Neuron (in vitro differentiated cells): ENCODE results near the gene RSPH10B.
"Not testable (repeated sequence)": the region's sequence is repeated elsewhere in the genome, so short reads cannot be mapped to it uniquely, and the experiment has no call there.

Source experiments
- H2AFZ ChIP-seq: one replicate; pipeline ENCODE4 v1.6.1; 2013; ENCODE audit warnings: low read depth, mild to moderate bottlenecking, inconsistent platforms, low read length, moderate library complexity
- H3K27me3 ChIP-seq: one replicate; pipeline ENCODE4 v1.6.1; 2013; ENCODE audit warnings: low read length; ENCODE audit not compliant: insufficient read depth
- H3K36me3 ChIP-seq: one replicate; pipeline ENCODE4 v1.6.1; 2013; ENCODE audit warnings: low read length; ENCODE audit not compliant: insufficient read depth
- H3K4me1 ChIP-seq: one replicate; pipeline ENCODE4 v1.6.1; 2013; ENCODE audit warnings: low read length; ENCODE audit not compliant: insufficient read depth
- H3K4me3 ChIP-seq: 2 replicates; pipeline ENCODE4 v1.5.1; 2013; ENCODE audit warnings: mild to moderate bottlenecking, low read length, moderate library complexity
- H3K9me3 ChIP-seq: one replicate; pipeline ENCODE4 v1.6.1; 2013; ENCODE audit warnings: low read length

The RSPH10B gene

DNA sequence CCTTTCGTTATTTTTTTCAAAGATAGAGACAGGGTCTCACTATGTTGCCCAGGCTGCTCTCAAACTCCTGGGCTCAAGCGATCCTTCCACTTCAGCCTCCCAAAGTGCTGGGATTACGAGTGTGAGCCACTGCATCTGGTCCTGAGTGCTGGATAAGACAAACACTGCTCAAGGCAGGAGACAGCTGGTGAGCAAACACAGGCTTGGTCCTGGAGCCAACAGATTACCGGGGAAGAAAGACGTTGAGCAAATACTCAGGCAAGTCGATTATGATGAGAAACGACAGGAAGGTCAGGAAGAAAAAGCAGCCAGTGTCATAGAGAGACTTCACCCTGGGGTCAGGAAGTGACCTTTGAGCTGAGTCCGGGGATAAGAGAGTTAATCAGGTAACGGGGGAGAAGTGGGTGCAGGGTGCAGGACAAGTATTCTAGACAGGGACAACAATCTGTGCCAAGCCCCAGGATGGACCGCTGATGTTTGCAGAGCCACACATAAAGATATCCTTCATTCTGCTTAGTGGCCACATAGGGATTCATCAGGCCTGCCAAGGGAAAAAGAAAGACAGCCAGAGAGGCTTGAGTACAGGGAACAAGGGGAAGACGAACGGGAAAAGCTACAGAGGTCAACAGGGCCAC is 9.3 kb upstream of the RSPH10B start:
- not testable (repeated sequence) for H3K9me3 ChIP-seq, H3K4me3 ChIP-seq
- H3K36me3 ChIP-seq, result peaks cover 11% of the 10 kb centered on the region

GRCh38 chr7:5973580-5973979 is 3.1 kb upstream of the RSPH10B start:
- not testable (repeated sequence) for H3K36me3 ChIP-seq, H3K4me3 ChIP-seq, H3K4me1 ChIP-seq, H2AFZ ChIP-seq, H3K9me3 ChIP-seq, H3K27me3 ChIP-seq

More for the DNA sequence above, 9.3 kb upstream of the RSPH10B start:
- not testable (repeated sequence) for H2AFZ ChIP-seq, H3K4me1 ChIP-seq, H3K27me3 ChIP-seq

DNA sequence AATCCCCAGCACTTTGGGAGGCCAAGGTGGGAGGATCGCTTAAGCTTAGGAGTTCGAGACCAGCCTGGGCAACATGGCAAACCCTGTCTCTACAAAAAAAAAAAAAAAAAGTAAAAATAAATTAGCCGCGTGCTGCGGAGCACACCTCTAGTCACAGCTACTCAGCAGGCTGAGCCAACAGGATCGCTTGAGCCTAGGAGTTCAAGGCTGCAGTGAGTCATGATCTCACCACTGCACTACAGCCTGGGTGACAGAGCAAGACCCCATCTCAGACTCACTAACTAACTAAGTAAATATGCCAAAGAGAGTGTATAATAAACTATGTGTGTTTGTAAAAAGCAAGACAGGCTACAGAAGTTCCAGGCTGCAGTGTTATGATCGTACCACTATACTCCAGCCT is 6.7 kb downstream of the RSPH10B start:
- not testable (repeated sequence) for H3K4me1 ChIP-seq, H3K27me3 ChIP-seq, H3K4me3 ChIP-seq, H2AFZ ChIP-seq, H3K36me3 ChIP-seq, H3K9me3 ChIP-seq

GRCh38 chr7:5963205-5963604 is 7.3 kb downstream of the RSPH10B start:
- H3K4me3 ChIP-seq, H3K27me3 ChIP-seq, H3K36me3 ChIP-seq, H3K9me3 ChIP-seq, H3K4me1 ChIP-seq, H2AFZ ChIP-seq: not testable (repeated sequence)

DNA sequence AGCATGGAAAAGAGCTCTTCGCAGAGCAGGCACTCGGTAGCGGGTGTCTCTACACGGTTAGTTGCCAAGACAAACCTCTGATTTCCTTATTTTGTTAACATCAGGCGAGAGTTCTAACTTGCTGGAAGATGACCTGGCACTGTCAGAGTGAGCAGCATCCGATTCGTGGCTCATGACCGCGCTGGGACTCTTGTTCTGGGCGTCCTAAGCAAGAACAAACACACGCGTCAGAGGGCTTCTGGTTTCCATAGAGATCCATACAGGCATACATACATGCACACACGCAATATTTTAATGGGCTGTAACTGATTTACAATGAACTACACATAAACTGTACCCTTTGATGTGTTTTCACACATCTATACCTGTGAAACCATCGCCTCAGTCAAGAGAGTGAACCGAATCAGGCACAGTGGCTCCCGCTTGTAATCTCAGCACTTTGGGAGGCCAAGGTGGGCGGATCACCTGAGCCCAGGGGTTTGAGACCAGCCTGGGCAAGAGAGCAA is 35.5 kb downstream of the RSPH10B start:
- not testable (repeated sequence) for H3K9me3 ChIP-seq, H3K4me1 ChIP-seq, H3K27me3 ChIP-seq, H2AFZ ChIP-seq, H3K36me3 ChIP-seq, H3K4me3 ChIP-seq

DNA sequence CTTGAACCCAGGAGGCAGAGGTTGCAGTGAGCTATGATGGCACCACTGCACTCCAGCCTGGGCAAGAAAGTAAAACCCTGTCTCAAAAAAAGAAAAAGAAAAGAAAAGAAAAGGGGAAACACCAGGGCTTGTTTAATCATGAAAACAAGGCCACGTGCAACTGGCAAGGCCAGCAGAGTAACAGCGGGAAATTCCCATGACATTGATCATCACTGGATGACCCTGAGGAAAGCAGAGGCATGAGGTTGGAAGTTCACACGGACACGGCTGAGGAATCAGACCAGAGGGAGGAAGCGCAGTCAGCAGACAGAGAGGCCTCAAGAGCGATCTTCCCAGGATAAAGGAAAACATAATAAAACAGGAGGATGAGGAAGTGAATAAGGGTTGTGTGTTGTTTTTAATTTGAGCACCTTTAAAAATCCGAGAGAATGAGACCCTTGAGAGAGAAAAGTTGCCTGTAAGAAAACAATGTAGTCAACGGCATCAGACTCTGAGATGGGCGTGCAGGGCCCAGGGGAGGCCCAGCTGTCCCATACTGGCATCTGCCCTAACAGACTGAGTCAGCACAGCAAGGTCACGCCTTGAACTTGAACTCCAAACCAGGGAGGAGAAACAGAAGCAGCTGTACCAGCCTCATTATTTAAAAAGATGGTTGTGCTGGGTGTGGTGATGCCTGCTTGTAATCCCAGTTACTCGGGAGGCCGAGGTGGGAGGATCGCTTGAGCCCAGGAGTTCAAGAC is 38.4 kb downstream of the RSPH10B start:
- H3K4me1 ChIP-seq, H2AFZ ChIP-seq, H3K36me3 ChIP-seq, H3K9me3 ChIP-seq, H3K27me3 ChIP-seq, H3K4me3 ChIP-seq: not testable (repeated sequence)

GRCh38 chr7:5931250-5931649 is 39.2 kb downstream of the RSPH10B start:
- not testable (repeated sequence) for H3K9me3 ChIP-seq, H3K4me3 ChIP-seq, H3K27me3 ChIP-seq, H3K4me1 ChIP-seq, H3K36me3 ChIP-seq, H2AFZ ChIP-seq

DNA sequence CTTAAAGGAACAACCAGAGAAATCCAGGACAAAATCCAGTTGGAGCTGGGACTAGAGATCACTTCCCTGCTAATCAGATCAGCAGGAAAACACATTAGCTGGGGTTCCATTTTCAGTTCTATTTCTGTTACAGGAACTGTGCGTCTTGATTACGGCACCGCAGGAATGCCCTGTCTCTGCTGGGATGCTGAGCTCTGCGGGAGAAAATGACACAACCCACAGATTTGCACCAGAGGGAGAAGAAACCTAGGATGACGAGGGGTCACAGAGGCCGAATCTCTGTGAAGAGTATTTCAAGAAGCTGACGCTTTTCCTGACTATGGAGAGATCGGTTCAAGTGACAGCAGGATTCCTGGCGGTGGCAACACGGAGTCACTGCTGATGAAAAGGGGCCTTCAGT is 40.2 kb downstream of the RSPH10B start:
- not testable (repeated sequence) for H2AFZ ChIP-seq, H3K9me3 ChIP-seq, H3K27me3 ChIP-seq, H3K4me1 ChIP-seq, H3K36me3 ChIP-seq, H3K4me3 ChIP-seq

DNA sequence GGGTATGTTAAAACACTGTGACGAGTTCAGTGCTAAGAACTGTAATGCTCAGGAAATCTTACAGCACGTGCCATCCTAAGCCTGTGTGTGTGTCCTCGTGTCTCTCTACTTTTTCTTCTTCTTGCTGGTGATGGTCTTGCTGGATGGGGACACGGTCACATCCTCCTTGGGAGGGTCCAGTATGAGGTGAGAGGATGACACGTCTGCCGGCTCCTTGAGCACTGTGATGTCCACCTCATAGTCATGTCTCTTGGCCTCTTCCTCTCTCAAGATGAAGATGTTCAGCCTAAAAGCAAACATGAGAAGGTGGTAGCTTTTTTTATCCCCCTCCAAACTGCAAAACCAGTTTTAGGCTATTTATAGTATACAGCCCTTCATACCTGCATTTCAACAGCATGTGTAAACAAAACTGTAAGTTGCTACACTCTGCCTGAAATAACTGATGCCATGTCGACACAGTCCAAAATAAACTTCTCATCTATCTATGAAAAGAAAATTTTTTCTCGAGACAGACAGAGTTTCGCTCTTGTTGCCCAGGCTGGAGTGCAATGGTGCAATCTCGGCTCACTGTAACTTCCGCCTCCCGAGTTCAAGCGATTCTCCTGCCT is 44.1 kb downstream of the RSPH10B start:
- not testable (repeated sequence) for H3K9me3 ChIP-seq, H3K36me3 ChIP-seq, H3K4me1 ChIP-seq, H3K4me3 ChIP-seq, H3K27me3 ChIP-seq, H2AFZ ChIP-seq

GRCh38 chr7:5924630-5925029 is 45.9 kb downstream of the RSPH10B start:
- H3K9me3 ChIP-seq, H3K4me1 ChIP-seq, H3K36me3 ChIP-seq, H3K27me3 ChIP-seq, H2AFZ ChIP-seq, H3K4me3 ChIP-seq: not testable (repeated sequence)

GRCh38 chr7:5924180-5924579 is 46.3 kb downstream of the RSPH10B start:
- not testable (repeated sequence) for H3K9me3 ChIP-seq, H3K36me3 ChIP-seq, H3K27me3 ChIP-seq, H2AFZ ChIP-seq, H3K4me3 ChIP-seq, H3K4me1 ChIP-seq

- not testable (repeated sequence) for H3K4me3 ChIP-seq, H3K27me3 ChIP-seq, H3K36me3 ChIP-seq, H3K9me3 ChIP-seq, H3K4me1 ChIP-seq, H2AFZ ChIP-seq
Observed at GRCh38 chr7:5916529-5916928, 54.0 kb downstream of the RSPH10B start.

DNA sequence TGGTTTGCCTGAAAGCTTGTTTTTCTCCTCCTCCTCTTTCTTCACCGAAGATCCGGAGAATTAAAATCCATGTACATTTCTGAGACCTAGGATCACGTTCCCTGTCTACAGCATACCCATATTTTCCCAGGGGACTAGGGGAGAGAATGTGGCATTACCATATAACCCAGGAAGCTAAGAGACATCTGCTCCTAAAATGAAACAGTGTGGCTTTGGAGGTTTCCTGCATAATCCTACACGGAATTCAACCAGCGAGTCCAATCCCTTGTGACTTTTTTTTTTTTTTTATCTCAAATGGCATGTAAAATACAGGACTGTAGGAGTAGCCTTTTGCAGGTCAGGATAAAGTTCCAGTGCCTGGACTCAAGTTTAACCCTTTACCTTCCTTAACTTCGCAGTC is 61.7 kb downstream of the RSPH10B start:
- H3K4me1 ChIP-seq, H3K9me3 ChIP-seq: not testable (repeated sequence)

DNA sequence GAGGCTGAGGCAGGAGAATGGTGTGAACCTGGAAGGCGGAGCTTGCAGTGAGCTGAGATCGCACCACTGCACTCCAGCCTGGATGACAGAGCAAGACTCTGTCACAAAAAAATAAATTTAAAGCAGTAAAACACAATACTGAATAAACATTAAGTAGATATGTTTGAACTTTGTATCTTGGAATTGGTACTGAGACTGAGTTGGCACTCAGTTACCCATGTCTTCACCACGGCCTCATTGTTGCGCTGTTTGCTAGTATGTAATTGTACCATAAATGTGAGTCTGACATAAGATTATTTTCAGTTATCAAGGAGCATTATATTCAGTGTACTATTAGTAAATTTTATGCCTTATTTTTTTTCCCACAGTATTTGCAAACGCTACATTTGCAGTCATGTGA is 65.8 kb downstream of the RSPH10B start:
- not testable (repeated sequence) for H3K27me3 ChIP-seq, H3K9me3 ChIP-seq, H3K4me1 ChIP-seq, H3K4me3 ChIP-seq, H2AFZ ChIP-seq, H3K36me3 ChIP-seq

More for the DNA sequence above, 61.7 kb downstream of the RSPH10B start:
- H3K4me3 ChIP-seq, H2AFZ ChIP-seq, H3K27me3 ChIP-seq, H3K36me3 ChIP-seq: not testable (repeated sequence)
